ENCODE data around the gene CTNND2.

DNA sequence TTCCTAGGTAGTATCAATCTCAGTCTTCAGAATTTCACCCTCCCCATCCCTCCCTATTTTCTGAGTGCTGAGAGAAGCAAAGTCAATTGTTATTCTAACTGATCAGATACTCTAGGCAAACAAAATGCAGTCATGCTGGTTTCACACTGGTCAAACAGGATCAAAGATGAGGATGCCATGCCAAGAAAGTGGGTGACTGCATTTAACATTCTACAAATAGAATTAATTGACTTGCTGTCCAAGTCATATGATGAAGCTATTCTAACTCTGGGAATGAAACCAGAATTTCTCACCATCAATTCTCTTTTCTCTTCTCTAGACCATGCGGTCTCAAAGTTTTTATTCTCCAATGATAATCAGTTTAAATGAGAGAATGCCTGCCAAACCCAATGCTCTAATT is 112.5 kb downstream of the CTNND2 start:
- TF ChIP-seq CTCF (IDR thresholded peaks at IDR 0.05 in 8 of 11, conservative IDR thresholded peaks at IDR 0.05 in 3 of 11) (no peak), POLR2A (IDR thresholded peaks at IDR 0.05) (no peak)
